Mesodermal cell (in vitro differentiated cells): ENCODE data around the gene GLA.

Source experiments
- H3K27ac ChIP-seq: 2 replicates; pipeline ENCODE4 v1.7.0; 2013; ENCODE audit warnings: mild to moderate bottlenecking, low read depth, low read length, moderate library complexity; ENCODE audit not compliant: severe bottlenecking
- H3K36me3 ChIP-seq: 2 replicates; pipeline ENCODE4 v1.7.1; 2013; ENCODE audit warnings: mild to moderate bottlenecking, low read length, moderate library complexity; ENCODE audit not compliant: control insufficient read depth, insufficient read depth
- H3K4me1 ChIP-seq: one replicate; pipeline ENCODE4 v1.7.1; 2013; ENCODE audit warnings: mild to moderate bottlenecking, low read length; ENCODE audit not compliant: insufficient read depth, control insufficient read depth, poor library complexity, severe bottlenecking
- H3K4me3 ChIP-seq: 2 replicates; pipeline ENCODE4 v1.7.0; 2013; ENCODE audit warnings: low read length, control low read depth, mild to moderate bottlenecking; ENCODE audit not compliant: insufficient read depth, poor library complexity, severe bottlenecking; ENCODE audit errors: extremely low read depth
- H3K9me3 ChIP-seq: 2 replicates; pipeline ENCODE4 v1.7.1; 2013; ENCODE audit warnings: mild to moderate bottlenecking, low read length, moderate library complexity; ENCODE audit not compliant: control insufficient read depth
- WGBS, 2 experiments: methylation state at CpG; one replicate each; pipeline ENCODE4 v1.1.5; 2013; ENCODE audit warnings: missing lambda C conversion rate in 2 of 2; ENCODE audit not compliant: insufficient coverage in 2 of 2; 5-methylcytosine and 5-hydroxymethylcytosine counted together

The GLA gene

DNA sequence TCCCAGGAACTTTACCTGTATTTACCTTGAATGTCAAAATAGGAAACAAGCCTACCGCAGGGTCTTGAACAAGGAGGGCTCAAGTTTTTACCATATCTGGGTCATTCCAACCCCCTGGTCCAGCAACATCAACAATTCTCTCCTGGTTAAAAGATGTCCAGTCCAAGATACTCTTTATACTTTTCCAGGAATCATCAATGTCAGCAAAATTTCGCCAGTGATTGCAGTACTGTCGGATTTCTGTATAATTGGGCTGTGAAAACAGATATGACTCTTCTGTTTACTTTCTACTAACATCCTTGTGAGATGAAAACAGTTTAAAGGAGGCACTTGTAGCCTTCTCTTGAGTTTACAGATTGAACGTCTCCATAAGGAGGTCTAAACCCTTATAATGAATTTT is 9.0 kb downstream of the GLA start:
- Histone ChIP-seq H3K9me3 (no peaks in the 10 kb centered on the region), H3K4me1 (no peaks in the 10 kb centered on the region), H3K27ac (no peak overlapping the region), H3K36me3 (peaks cover 52% of the 10 kb centered on the region), H3K4me3 (no peak overlapping the region)
- no CpG with 5 or more reads among the region's 4 CpGs for WGBS, 2 experiments

DNA sequence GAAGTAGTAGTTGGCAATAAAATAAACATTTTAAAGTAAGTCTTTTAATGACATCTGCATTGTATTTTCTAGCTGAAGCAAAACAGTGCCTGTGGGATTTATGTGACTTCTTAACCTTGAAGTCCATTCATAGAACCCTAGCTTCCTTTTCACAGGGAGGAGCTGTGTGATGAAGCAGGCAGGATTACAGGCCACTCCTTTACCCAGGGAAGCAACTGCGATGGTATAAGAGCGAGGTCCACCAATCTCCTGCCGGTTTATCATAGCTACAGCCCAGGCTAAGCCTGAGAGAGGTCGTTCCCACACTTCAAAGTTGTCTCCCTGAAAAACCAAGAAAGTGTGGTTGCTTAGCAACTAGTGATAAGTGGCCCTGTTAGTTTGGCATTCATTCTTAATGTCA is 9.9 kb downstream of the GLA start:
- no peaks in the 10 kb centered on the region for H3K9me3 ChIP-seq

DNA sequence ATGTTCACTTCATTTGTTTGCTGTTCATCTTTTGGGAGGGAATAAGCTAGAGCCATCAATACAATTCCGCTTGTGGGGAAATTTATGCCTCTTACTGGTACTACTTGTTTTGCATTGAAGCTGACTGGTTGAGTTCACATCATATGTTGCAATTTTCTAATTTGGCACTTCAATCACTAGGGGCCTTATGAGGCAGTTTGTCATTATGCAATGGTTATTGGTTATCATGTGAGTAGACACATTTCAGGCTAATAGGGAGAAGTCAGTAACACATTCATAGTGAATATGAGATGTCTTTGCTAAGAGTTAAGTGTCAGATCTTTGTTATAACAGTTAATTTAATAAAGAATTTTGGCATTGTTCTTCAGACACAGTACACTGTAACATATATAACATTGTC is 11.9 kb downstream of the GLA start:
- no peak overlapping the region for H3K27ac ChIP-seq
- H3K36me3 ChIP-seq = peaks cover 44% of the 10 kb centered on the region
- peaks cover 2% of the 10 kb centered on the region for H3K4me1 ChIP-seq
- no peak overlapping the region for H3K4me3 ChIP-seq
- no peaks in the 10 kb centered on the region for H3K9me3 ChIP-seq
- WGBS, 2 experiments = no CpG with 5 or more reads among the region's 1 CpG

More for the DNA sequence above, 9.9 kb downstream of the GLA start:
- Histone ChIP-seq H3K4me3 (no peak overlapping the region), H3K27ac (no peak overlapping the region), H3K4me1 (peaks cover under 1% of the 10 kb centered on the region), H3K36me3 (peaks cover 47% of the 10 kb centered on the region)
- WGBS, 2 experiments = 100% methylated on average over 1 of the region's 4 CpGs; no CpG with 5 or more reads in 1 of the 2 experiments

DNA sequence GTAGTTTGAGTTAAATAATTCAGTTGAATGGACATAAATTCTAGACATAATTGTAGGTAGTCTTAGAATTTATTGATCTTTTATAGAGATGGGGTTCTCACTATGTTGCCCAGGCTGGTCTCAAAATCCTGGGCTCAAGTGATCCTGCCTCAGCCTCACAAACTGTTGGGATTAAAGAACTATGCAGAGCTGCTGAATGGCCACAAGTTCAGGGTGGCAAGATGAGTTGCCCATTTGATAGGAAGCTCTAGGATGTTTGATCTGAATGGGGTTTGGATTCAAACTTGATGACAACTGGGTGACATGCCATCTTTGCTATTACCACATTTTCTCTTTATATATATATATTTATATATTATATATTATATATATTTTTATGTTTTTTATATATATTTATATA is 13.4 kb downstream of the GLA start:
- H3K9me3 ChIP-seq = no peaks in the 10 kb centered on the region
- H3K36me3 ChIP-seq = peaks cover 33% of the 10 kb centered on the region
- H3K4me1 ChIP-seq = peaks cover 2% of the 10 kb centered on the region
- H3K4me3 ChIP-seq = no peak overlapping the region
- H3K27ac ChIP-seq = no peak overlapping the region

DNA sequence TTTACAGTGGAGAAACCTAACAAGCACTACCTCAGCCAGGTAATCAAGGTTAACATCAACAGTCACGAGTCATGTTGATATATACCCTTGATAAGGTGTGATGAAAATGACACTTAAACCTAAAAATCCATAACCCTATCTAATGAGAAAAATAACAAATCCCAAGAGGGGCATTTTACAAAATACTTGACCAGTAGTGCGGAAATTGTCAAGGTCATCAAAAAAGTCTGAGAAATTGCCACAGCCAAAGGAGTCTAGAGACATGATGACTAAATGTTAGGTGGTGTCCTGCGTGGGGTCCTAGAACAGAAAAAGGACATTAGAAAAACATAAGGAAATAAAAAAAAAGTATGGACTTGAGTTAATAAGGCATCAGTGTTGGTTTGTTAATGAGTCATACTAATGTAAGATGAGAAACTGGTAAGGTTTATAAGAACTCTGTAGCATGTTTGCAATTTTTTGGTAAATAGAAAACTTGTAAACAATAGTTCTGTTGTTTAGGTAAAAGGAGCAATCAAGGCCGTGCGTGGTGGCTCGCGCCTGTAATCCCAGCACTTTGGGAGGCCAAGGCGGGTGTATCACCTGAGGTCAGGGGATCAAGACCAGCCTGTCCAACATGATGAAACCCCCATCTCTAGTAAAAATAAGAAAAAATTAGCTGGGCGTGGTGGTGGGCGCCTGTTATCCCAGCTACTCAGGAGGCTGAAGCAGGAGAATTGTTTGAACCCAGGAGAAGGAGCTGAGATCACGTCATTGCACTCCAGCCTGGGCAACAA is 14.0 kb downstream of the GLA start:
- H3K27ac ChIP-seq = no peak overlapping the region
- H3K36me3 ChIP-seq = peaks cover 32% of the 10 kb centered on the region
- H3K4me3 ChIP-seq = no peak overlapping the region
- no peaks in the 10 kb centered on the region for H3K9me3 ChIP-seq
- 100% methylated on average over 1 to 3 of the region's 11 CpGs for WGBS, 2 experiments
- H3K4me1 ChIP-seq = peaks cover 2% of the 10 kb centered on the region

DNA sequence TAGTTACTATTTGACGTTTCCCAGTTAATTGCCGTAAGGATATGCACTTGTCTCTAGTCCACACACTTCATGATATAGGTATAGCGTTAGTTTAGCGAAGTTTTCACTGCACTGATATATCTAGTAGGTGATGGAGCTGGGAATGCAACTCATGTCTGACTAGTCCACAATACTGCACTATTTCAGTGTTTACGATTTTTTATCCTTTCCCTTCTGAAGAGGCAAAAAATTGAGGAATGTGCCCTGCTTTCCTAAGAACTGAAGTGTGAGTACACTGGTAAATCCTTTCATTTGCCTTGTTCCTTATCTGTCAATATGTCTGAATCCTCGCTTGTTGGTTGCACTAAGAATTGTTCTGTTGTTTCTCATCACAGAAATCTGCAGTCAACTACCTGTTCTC is 15.9 kb downstream of the GLA start:
- H3K27ac ChIP-seq = peak overlapping the region; percentile 16
- H3K36me3 ChIP-seq = peaks cover 32% of the 10 kb centered on the region
- peak overlapping the region; percentile 58 for H3K4me3 ChIP-seq
- H3K4me1 ChIP-seq = peaks cover 2% of the 10 kb centered on the region
- WGBS, 2 experiments = 40 to 100% methylated on average over 1 of the region's 6 CpGs
- no peaks in the 10 kb centered on the region for H3K9me3 ChIP-seq

DNA sequence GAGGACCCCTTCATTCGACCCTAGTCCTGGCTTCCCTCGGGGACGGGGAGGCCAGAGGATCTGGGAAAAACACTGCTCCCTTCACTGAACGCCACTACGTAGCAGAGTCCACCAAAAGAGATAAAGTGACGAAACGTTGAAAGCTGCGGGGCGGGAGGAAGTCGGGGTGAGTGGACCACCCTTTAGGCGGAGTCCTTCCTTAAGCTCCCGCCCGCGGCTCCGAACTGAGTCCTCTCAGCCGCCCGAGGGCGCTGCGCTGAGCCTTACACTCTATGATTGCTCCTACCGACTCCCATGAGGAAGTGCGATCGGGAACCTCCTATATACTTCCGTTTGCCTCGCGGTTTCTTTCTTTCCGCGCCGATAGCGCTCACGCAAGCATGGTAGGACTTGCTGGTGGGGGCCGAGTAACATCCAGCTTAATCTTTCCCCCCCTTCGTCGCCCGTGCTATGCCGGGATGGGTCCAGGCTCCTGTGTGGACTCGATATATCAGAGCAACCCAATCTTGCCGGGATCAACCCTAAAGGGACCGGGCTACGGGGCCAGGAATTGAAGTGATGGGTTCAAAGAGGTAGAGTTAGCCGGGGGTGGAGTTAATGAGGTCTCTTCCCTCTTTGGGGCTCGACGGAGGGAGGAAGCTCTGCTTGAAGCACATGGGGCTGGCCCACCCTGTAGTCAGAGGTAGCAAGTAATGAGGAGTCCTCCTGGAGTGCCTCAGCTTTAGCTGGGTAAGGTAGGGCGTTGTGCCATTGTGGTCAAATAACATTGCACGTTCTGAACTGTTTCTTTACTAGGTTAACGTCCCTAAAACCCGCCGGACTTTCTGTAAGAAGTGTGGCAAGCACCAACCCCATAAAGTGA is 16.8 kb downstream of the GLA start, which contains the start of gene RPL36A:
RPL36A (plus strand) TSS at position 348 of the 862 bp plus-strand sequence; CDS start at position 381, 33 bp downstream.
- peaks cover 25% of the 10 kb centered on the region for H3K36me3 ChIP-seq
- 0% methylated on average over 6 to 12 of the region's 47 CpGs for WGBS, 2 experiments
- peak within 1 kb of the TSS; percentile 58 for H3K4me3 ChIP-seq
- H3K4me1 ChIP-seq = peaks cover 2% of the 10 kb centered on the region
- H3K9me3 ChIP-seq = no peaks in the 10 kb centered on the region
- peak within 1 kb of the TSS; percentile 57 for H3K27ac ChIP-seq

DNA sequence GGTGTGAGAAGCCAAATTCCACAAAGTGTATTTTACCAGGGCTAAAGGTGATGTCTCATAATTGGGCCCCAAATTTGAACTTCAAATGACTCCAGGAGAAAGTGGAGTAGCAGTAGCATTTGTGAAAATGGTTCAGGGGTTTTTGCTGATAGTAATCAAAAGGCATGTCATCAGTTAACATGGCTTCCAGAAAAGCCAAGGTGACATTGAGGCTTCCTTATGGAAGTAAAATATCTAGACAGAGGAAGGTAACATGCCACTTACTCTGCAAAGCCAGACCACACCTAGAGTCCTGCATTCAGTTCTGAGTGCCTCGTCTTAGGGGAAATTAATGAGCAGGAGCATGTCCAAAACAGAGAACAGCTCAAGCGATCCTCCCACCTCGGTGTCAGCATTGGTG is 19.1 kb downstream of the GLA start:
- WGBS, 2 experiments = no CpG with 5 or more reads among the region's 3 CpGs
- H3K4me1 ChIP-seq = peaks cover 2% of the 10 kb centered on the region

DNA sequence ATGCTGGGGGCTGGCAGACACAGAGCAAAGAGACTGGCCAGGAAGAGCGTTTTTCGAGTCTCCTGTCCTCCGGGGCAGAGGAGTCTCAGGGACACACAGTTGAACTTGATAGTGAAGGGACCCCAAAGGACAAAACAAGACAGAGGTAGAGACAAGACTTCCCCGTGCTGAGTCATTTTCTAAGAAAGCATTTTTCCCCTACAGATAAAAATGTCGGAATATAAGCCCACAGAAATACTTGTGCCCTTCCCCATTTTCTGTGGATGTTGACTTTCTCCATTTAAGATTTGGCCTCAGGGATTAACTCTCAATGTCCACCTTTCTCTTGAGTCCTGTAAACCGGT is 21.2 kb downstream of the GLA start:
- no peaks in the 10 kb centered on the region for H3K4me1 ChIP-seq
- no peaks in the 10 kb centered on the region for H3K36me3 ChIP-seq
- no peak overlapping the region for H3K4me3 ChIP-seq
- WGBS, 2 experiments = 83 to 96% methylated on average over 1 to 4 of the region's 6 CpGs
- H3K27ac ChIP-seq = no peak overlapping the region
- no peaks in the 10 kb centered on the region for H3K9me3 ChIP-seq

More for the DNA sequence above, 19.1 kb downstream of the GLA start:
- Histone ChIP-seq H3K27ac (no peak overlapping the region), H3K4me3 (no peak overlapping the region), H3K36me3 (peaks cover 11% of the 10 kb centered on the region), H3K9me3 (no peaks in the 10 kb centered on the region)

DNA sequence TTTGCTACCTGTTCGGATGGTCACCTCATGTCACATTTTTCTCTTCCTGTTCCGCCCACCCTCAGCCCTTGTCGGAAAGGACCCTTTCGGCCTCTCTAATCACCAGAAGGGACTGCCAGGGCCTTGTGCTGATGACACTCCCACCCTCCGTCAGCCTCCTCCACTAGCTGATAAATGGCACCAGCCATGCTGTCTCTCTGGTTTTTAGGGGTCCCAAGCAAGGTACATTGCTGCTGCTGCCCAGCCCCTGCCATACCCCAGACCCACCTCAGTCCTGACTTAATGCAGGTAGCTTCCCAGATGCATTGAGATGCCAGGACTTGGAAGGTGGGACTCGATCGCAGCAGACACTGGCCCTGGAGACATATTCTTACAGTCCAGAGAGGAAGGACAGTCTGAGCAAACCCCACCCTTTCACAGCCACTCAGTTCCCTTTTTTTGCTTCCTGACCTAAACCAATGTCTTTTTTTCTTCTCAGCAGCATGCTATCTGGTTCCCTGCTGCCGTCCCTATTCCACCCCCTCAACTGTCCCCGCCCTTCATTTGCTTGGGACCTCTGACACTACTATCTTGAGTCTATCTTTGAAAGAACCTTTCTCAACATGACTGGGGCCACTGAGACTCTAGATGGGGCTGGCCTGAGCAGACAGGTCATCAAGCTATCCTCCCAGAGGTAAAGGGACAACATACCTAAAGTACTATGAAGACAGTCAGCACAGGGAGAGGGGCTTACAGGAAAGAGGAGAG is 21.8 kb downstream of the GLA start, which contains the start of gene BTK:
BTK (minus strand) TSS at position 397 of the 747 bp plus-strand sequence. CDS start 10,907 bp downstream, outside the sequence.
- H3K4me1 ChIP-seq = no peaks in the 10 kb centered on the region
- 72 to 82% methylated on average over 3 to 6 of the region's 9 CpGs for WGBS, 2 experiments
- H3K36me3 ChIP-seq = no peaks in the 10 kb centered on the region
- H3K27ac ChIP-seq = no peak within 1 kb of the TSS
- H3K4me3 ChIP-seq = no peak within 1 kb of the TSS
- no peaks in the 10 kb centered on the region for H3K9me3 ChIP-seq
